Loucy (cell line): ENCODE results near the gene ATG16L1.

Experiments used
- CTCF ChIP-seq: fragments of 200-600 bp; sonication (generic); conservative IDR thresholded peaks from 2 replicates; pipeline ENCODE4 v1.5.1; 2014; ENCODE audit warnings: mild to moderate bottlenecking, antibody characterized with exemption, low read length
- EZH2phosphoT487 ChIP-seq: fragments of 200-600 bp; IDR thresholded peaks from 2 replicates; pipeline ENCODE4 v1.6.1; 2018; ENCODE audit warnings: antibody characterized with exemption, mild to moderate bottlenecking, moderate library complexity, borderline replicate concordance

- TF ChIP-seq CTCF = no peak
- no peak for TF ChIP-seq EZH2phosphoT487
These were observed 67.8 kb downstream of the ATG16L1 start for GRCh38 chr2:233319256-233319655.
